ENCODE results near the gene OR10A4. TPM values are rescaled to one million over a fixed set of nuclear protein-coding genes. Genes with fewer than 3 reads are reported as not detected.

The OR10A4 gene
- total and polyA plus RNA-seq, 2 of the 4 experiments (the other 2 are of a cell fraction), result not detected

DNA sequence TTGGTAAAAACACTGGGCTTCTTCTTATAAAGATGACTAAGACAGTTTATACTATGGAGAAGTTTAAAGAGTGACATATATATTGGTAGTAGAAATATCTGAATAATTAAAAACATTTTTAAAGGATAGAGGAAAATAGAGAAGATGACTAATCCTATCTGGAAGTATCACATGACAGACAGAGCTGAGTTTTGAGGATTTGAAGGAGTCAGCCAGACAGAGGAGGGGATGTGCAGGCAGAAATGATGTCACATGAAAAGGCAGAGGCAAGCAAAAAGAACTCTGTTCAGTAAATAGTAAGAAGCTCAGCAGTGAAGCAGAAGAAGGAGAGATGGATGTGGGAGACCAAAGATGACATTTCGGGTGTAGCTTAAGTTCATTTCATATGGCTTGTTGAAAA, 12.0 kb upstream of the OR10A4 start:
- dilution Hi-C loops (cut with HindIII; ENCODE audit: low sequenced_read_pairs, unreplicated experiment) (no loop called here), in situ Hi-C loops (cut with MboI; ENCODE audit: low sequenced_read_pairs) (no loop called here), intact Hi-C loops (cut with micrococcal nuclease) (no loop called here)
- no peaks in the 10 kb centered on the region for H3K79me1 ChIP-seq (ENCODE audit: low read depth in 1 of 2, low read length in 2 of 2)
- H3K14ac ChIP-seq (replicated peaks; ENCODE audit: low read depth, low read length), result no peak overlapping the region
- no peak overlapping the region for H2BK20ac ChIP-seq (ENCODE audit: low read depth, low read length)
- H3K18ac ChIP-seq (ENCODE audit: low read depth, low read length), result no peak overlapping the region
- no peak overlapping the region for H3K4ac ChIP-seq (ENCODE audit: low read depth, low read length)
- H4K91ac ChIP-seq (ENCODE audit: insufficient read depth, low read depth, low read length), result no peak overlapping the region
- H4K8ac ChIP-seq (ENCODE audit: low read depth in 2 of 2, low read length in 2 of 2), result no peak overlapping the region
- no peaks in the 10 kb centered on the region for H3K4me1 ChIP-seq (ENCODE audit: control insufficient read depth, insufficient read depth, low read length)
- no peak for TF ChIP-seq POLR2A (IDR thresholded peaks at IDR 0.05; ENCODE audit: low read depth, low read length)
- TF ChIP-seq NFE2L2 (IDR thresholded peaks at IDR 0.05; ENCODE audit: low read depth, low read length), result no peak
- TF ChIP-seq, protein P1, sequence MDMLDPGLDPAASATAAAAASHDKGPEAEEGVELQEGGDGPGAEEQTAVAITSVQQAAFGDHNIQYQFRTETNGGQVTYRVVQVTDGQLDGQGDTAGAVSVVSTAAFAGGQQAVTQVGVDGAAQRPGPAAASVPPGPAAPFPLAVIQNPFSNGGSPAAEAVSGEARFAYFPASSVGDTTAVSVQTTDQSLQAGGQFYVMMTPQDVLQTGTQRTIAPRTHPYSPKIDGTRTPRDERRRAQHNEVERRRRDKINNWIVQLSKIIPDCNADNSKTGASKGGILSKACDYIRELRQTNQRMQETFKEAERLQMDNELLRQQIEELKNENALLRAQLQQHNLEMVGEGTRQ (IDR thresholded peaks at IDR 0.05; ENCODE audit: low read depth, low read length), result peak; percentile 47
- H3K56ac ChIP-seq (ENCODE audit: extremely low read depth, insufficient read depth, low read length), result no peak overlapping the region
- no peak overlapping the region for H4K5ac ChIP-seq (ENCODE audit: low read depth, low read length)
- peak; percentile 29; the same call in 1 of the 2 replicates for ATAC-seq (ENCODE audit: low read depth)
- H3K27me3 ChIP-seq (ENCODE audit: control insufficient read depth, insufficient read depth, low read length), result no peaks in the 10 kb centered on the region
- H4K20me1 ChIP-seq (ENCODE audit: insufficient read depth, low read length), result no peaks in the 10 kb centered on the region
- H3K27ac ChIP-seq (ENCODE audit: insufficient read depth, low read length), result no peak overlapping the region
- H3K36me3 ChIP-seq (ENCODE audit: control insufficient read depth, insufficient read depth, low read length), result no peaks in the 10 kb centered on the region
- H3K4me3 ChIP-seq (ENCODE audit: insufficient read depth, low read depth, low read length), result no peak overlapping the region
- no TSS peak for BruUV-seq (replicated peaks)
- ChIA-PET POLR2A (ENCODE audit: unreplicated experiment) (no interaction called here), CTCF (no interaction called here)
- no peak overlapping the region; the same call in 1 of the 2 replicates for H3K4me2 ChIP-seq (ENCODE audit: low read depth, low read length)
- WGBS, 2 experiments (ENCODE audit: extremely low coverage in 2 of 2, insufficient read length in 1 of 2), result no CpG with 5 or more reads among the region's 1 CpG
- H2BK5ac ChIP-seq (ENCODE audit: low read depth, low read length, poor library complexity, severe bottlenecking), result no peak overlapping the region
- no peak overlapping the region for H3K23ac ChIP-seq (ENCODE audit: low read depth, low read length)
- H2BK15ac ChIP-seq (ENCODE audit: low read depth, low read length), result no peak overlapping the region
- no peaks in the 10 kb centered on the region for H3K9me1 ChIP-seq (ENCODE audit: insufficient read depth, low read length)
- no peak overlapping the region for H2AK5ac ChIP-seq (ENCODE audit: low read depth, low read length)
- DNase-seq, result peak; percentile 58
- H3K9me3 ChIP-seq (ENCODE audit: control insufficient read depth, insufficient read depth, low read length), result no peaks in the 10 kb centered on the region
- no peak overlapping the region for H2AK9ac ChIP-seq (replicated peaks; ENCODE audit: low read depth, low read length, poor library complexity)
- no peak overlapping the region for H2BK120ac ChIP-seq (ENCODE audit: low read depth, low read length)
- H2AFZ ChIP-seq (replicated peaks; ENCODE audit: low read length, poor library complexity), result no peak overlapping the region
- no peak overlapping the region for H3K9ac ChIP-seq (ENCODE audit: low read depth, low read length)

Measured in IMR-90 (cell line).